ENCODE measurements around the gene KCNC1. TPM values are rescaled to one million over a fixed set of nuclear protein-coding genes. Genes with fewer than 3 reads are reported as not detected.

The KCNC1 gene
- total RNA-seq, 4 donors from 2014 or later: 0.14 TPM; not detected in 3

DNA sequence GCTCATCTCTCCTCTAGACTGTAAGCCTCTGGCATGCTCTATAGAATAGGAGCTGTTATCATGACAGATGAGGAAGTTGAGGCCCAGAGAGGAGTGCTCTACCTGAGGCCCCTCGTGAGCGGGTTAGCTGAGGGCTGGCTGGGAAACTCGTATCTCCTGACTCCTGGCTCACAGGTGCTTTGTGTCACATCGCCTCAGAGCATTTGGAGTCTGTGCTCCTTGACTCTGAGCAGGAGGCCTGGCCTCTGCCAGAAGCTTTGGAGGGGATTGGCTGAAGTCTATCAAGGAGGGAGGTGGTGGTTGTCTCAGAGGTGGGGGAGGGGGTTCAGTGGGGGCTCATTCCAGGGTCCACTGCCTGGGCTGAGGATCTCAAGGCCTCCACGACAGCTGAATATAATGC lies 7.4 kb downstream of the KCNC1 start:
- H3K27ac ChIP-seq: no peak overlapping the region
- intact Hi-C loops (cut with DNase I; ENCODE audit: low total_unique reads) (no loop called here), in situ Hi-C loops (cut with MboI; ENCODE audit: low pct_ligation_motif_present in 1 of 4, low pct_unique_long_range_greater_than_20kb in 1 of 4, low sequenced_read_pairs in 3 of 4) (no loop called here)
- WGBS, 2 donors (ENCODE audit: low coverage in 1 of 2): 65% methylated on average over 5 of the region's 5 CpGs; no CpG with 5 or more reads in 1 of the 2 donors
- H3K9me3 ChIP-seq: no peaks in the 10 kb centered on the region
- H3K36me3 ChIP-seq: no peaks in the 10 kb centered on the region
- H3K27me3 ChIP-seq: peaks cover 45% of the 10 kb centered on the region
- no peak for DNase-seq
- H3K4me1 ChIP-seq: no peaks in the 10 kb centered on the region
- TF ChIP-seq POLR2A (IDR thresholded peaks at IDR 0.05) (no peak), EP300 (IDR thresholded peaks at IDR 0.05; ENCODE audit: low read depth) (no peak), POLR2AphosphoS5 (IDR thresholded peaks at IDR 0.05) (no peak)
- TF ChIP-seq, protein P1, sequence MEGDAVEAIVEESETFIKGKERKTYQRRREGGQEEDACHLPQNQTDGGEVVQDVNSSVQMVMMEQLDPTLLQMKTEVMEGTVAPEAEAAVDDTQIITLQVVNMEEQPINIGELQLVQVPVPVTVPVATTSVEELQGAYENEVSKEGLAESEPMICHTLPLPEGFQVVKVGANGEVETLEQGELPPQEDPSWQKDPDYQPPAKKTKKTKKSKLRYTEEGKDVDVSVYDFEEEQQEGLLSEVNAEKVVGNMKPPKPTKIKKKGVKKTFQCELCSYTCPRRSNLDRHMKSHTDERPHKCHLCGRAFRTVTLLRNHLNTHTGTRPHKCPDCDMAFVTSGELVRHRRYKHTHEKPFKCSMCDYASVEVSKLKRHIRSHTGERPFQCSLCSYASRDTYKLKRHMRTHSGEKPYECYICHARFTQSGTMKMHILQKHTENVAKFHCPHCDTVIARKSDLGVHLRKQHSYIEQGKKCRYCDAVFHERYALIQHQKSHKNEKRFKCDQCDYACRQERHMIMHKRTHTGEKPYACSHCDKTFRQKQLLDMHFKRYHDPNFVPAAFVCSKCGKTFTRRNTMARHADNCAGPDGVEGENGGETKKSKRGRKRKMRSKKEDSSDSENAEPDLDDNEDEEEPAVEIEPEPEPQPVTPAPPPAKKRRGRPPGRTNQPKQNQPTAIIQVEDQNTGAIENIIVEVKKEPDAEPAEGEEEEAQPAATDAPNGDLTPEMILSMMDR (IDR thresholded peaks at IDR 0.05): no peak
- H3K4me3 ChIP-seq: no peak overlapping the region

- Histone ChIP-seq H3K27me3 (peaks cover 33% of the 10 kb centered on the region), H3K36me3 (no peaks in the 10 kb centered on the region), H3K4me1 (no peaks in the 10 kb centered on the region), H3K4me3 (no peak overlapping the region), H3K9me3 (no peaks in the 10 kb centered on the region), H3K27ac (no peak overlapping the region)
- DNase-seq: no peak
- intact Hi-C loops (cut with DNase I; ENCODE audit: low total_unique reads) (no loop called here), in situ Hi-C loops (cut with MboI; ENCODE audit: low pct_ligation_motif_present in 1 of 4, low pct_unique_long_range_greater_than_20kb in 1 of 4, low sequenced_read_pairs in 3 of 4) (no loop called here)
- TF ChIP-seq POLR2A (IDR thresholded peaks at IDR 0.05) (no peak), EP300 (IDR thresholded peaks at IDR 0.05; ENCODE audit: low read depth) (no peak), POLR2AphosphoS5 (IDR thresholded peaks at IDR 0.05) (no peak)
- TF ChIP-seq, protein P1 (IDR thresholded peaks at IDR 0.05): no peak
- WGBS, 2 donors (ENCODE audit: low coverage in 1 of 2): 84% methylated on average over 13 of the region's 13 CpGs; no CpG with 5 or more reads in 1 of the 2 donors
These were observed 8.6 kb downstream of the KCNC1 start for GRCh38 chr11:17743026-17743807.

- Histone ChIP-seq H3K4me1 (no peaks in the 10 kb centered on the region), H3K4me3 (no peak overlapping the region), H3K27me3 (peaks cover 28% of the 10 kb centered on the region), H3K27ac (no peak overlapping the region), H3K9me3 (no peaks in the 10 kb centered on the region), H3K36me3 (no peaks in the 10 kb centered on the region)
- DNase-seq: no peak
- TF ChIP-seq EP300 (IDR thresholded peaks at IDR 0.05; ENCODE audit: low read depth) (no peak), POLR2AphosphoS5 (IDR thresholded peaks at IDR 0.05) (no peak), POLR2A (IDR thresholded peaks at IDR 0.05) (no peak)
- TF ChIP-seq, protein P1 (IDR thresholded peaks at IDR 0.05): no peak
- WGBS, 2 donors (ENCODE audit: low coverage in 1 of 2): 81 to 82% methylated on average over 2 to 5 of the region's 5 CpGs
- intact Hi-C loops (cut with DNase I; ENCODE audit: low total_unique reads) (no loop called here), in situ Hi-C loops (cut with MboI; ENCODE audit: low pct_ligation_motif_present in 1 of 4, low pct_unique_long_range_greater_than_20kb in 1 of 4, low sequenced_read_pairs in 3 of 4) (no loop called here)
These were observed 9.2 kb downstream of the KCNC1 start for GRCh38 chr11:17743808-17744119.

GRCh38 chr11:17744151-17744940 lies 9.8 kb downstream of the KCNC1 start:
- WGBS, 2 donors (ENCODE audit: low coverage in 1 of 2): 68 to 81% methylated on average over 3 to 9 of the region's 10 CpGs
- Histone ChIP-seq H3K4me1 (no peaks in the 10 kb centered on the region), H3K27me3 (peaks cover 22% of the 10 kb centered on the region), H3K27ac (no peak overlapping the region), H3K9me3 (no peaks in the 10 kb centered on the region), H3K36me3 (no peaks in the 10 kb centered on the region), H3K4me3 (no peak overlapping the region)
- TF ChIP-seq, protein P1 (IDR thresholded peaks at IDR 0.05): no peak
- TF ChIP-seq EP300 (IDR thresholded peaks at IDR 0.05; ENCODE audit: low read depth) (no peak), POLR2AphosphoS5 (IDR thresholded peaks at IDR 0.05) (no peak), POLR2A (IDR thresholded peaks at IDR 0.05) (no peak)
- in situ Hi-C loops (cut with MboI; ENCODE audit: low pct_ligation_motif_present in 1 of 4, low pct_unique_long_range_greater_than_20kb in 1 of 4, low sequenced_read_pairs in 3 of 4): no loop called here
- DNase-seq: no peak
- intact Hi-C loops (cut with DNase I; ENCODE audit: low total_unique reads): no loop called here
